GM12865 (cell line): ENCODE data around the gene KCNB1.

Experiments used
- DNase-seq: peaks from one replicate; pipeline ENCODE4 v3.0.0; 2010; ENCODE audit warnings: low read depth
- H3K4me3 ChIP-seq: 2 replicates; pipeline ENCODE4 v1.5.1; 2011; ENCODE audit warnings: mild to moderate bottlenecking, low read depth, low read length, control low read depth
- CTCF ChIP-seq: IDR thresholded peaks from 2 replicates; pipeline ENCODE4 v1.5.1; 2011; ENCODE audit warnings: low read length, control low read depth, low read depth, inconsistent platforms; ENCODE audit not compliant: insufficient read depth; ENCODE audit errors: missing control alignments

The KCNB1 gene

GRCh38 chr20:49424536-49424935 lies 57.9 kb downstream of the KCNB1 start:
- TF ChIP-seq CTCF: no peak
- DNase-seq: no peak
- no peak overlapping the region for H3K4me3 ChIP-seq

GRCh38 chr20:49422161-49422560 lies 60.3 kb downstream of the KCNB1 start:
- no peak overlapping the region for H3K4me3 ChIP-seq
- no peak for TF ChIP-seq CTCF
- no peak for DNase-seq

GRCh38 chr20:49420811-49421295 lies 61.6 kb downstream of the KCNB1 start:
- no peak for DNase-seq
- no peak overlapping the region for H3K4me3 ChIP-seq
- no peak for TF ChIP-seq CTCF

- no peak overlapping the region for H3K4me3 ChIP-seq
- no peak for TF ChIP-seq CTCF
- DNase-seq: no peak
Measured at GRCh38 chr20:49420292-49420691, 62.2 kb downstream of the KCNB1 start.

- no peak overlapping the region for H3K4me3 ChIP-seq
- DNase-seq: no peak
- no peak for TF ChIP-seq CTCF
Measured at GRCh38 chr20:49419785-49420184, 62.7 kb downstream of the KCNB1 start.

GRCh38 chr20:49418809-49419208 lies 63.7 kb downstream of the KCNB1 start:
- H3K4me3 ChIP-seq: no peak overlapping the region
- DNase-seq: no peak
- TF ChIP-seq CTCF: no peak

- DNase-seq: no peak
- no peak for TF ChIP-seq CTCF
- H3K4me3 ChIP-seq: no peak overlapping the region
Measured at GRCh38 chr20:49417843-49418555, 64.5 kb downstream of the KCNB1 start.
